HG02642 (cell line): ENCODE data around the gene TSPAN31.

Source experiments
- ATAC-seq: cut with Tn5 transposase; IDR thresholded peaks from one replicate; pipeline ENCODE4 v1.9.1; 2021; ENCODE audit warnings: mild to moderate bottlenecking; ENCODE audit not compliant: unreplicated experiment, poor library complexity

Gene TSPAN31

GRCh38 chr12:57751432-57751787 lies 6.6 kb downstream of the TSPAN31 start:
- no peak for ATAC-seq

DNA sequence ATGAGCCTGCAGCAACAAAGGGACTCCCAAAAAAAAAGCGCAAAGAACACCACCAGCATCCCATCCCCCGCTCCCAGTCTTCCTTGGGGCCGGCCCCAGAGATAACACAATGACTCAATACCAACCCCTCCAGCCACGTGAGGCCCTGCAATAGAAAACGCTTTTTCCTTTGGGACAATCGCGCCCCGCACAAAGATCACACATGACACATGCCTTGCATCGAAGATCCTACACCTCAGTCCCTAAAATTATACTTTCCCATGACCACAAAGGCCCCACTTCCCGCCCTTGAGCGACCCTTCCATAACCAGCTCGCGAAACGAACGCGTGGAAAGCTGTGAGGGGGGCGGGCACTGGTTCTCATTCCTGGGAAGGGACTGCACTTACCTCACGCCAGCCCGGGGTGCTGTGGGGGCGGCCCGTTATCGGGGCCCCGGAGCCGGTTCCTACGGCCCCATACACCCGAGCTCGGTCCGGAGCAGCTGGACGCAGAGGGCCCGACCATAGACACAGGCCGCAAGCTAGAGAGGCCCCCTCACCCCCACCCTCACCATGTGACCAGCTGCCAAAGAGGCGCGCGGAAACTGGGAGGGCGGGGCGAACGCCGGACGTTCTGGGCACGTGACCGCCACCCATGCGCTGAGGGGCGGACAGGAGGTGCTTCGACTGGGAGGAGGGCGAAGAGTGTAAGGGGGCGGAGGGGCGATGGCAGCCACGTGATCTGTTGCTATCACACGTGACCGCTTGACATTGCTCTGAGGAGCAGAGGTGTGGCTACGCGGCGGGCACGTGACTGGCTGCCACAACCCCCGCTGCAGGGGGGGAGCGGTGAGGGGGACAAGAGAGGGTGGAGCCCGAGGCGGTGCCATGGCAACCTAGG lies 7.2 kb downstream of the TSPAN31 start, which contains the start of gene CDK4:
CDK4 (minus strand) TSS at position 523 of the 880 bp plus-strand sequence. CDS start 593 bp downstream, outside the sequence.
- ATAC-seq, result peak; percentile 82

GRCh38 chr12:57752668-57753000 lies 7.8 kb downstream of the TSPAN31 start:
- no peak for ATAC-seq

DNA sequence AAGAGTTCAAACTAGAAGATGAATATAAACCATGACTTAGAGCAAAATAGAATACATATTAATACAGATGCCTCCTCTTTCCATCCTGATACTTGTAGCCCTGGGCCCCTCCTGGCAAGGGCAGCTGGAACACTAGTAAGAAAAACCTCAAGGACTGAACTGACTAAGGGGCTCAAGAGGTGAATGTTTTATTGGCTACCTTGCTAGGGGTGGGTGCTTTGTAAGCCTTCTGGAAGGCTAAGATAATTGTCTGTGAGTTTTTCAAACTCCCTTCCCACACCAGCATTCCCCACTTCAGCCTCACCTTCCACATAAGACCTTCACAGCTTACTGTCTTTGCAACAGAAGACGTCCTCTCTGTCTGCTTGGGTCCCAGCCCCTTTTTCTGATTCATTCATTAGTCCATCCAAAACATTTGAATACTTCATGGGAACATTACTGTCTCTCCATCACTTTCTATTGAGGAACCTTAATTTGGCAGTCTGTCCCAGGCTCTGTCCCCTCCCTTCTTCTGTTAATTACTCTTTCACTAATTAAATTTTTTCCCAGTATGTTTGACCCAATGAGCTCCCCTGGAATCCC lies 9.0 kb downstream of the TSPAN31 start:
- no peak for ATAC-seq

- peak; percentile 34 for ATAC-seq
Measured at GRCh38 chr12:57754411-57755193, 9.8 kb downstream of the TSPAN31 start, which contains the start of gene MARCHF9. TSS of gene MARCHF9 (plus strand) at chr12:57755103. CDS start at chr12:57755529, 426 bp downstream.

- ATAC-seq, result no peak
Measured at GRCh38 chr12:57755194-57755453, 10.3 kb downstream of the TSPAN31 start.

- no peak for ATAC-seq
Measured at GRCh38 chr12:57755454-57756372, 10.9 kb downstream of the TSPAN31 start.

- peak; percentile 16 for ATAC-seq
Measured at GRCh38 chr12:57756406-57757341, 11.8 kb downstream of the TSPAN31 start.

DNA sequence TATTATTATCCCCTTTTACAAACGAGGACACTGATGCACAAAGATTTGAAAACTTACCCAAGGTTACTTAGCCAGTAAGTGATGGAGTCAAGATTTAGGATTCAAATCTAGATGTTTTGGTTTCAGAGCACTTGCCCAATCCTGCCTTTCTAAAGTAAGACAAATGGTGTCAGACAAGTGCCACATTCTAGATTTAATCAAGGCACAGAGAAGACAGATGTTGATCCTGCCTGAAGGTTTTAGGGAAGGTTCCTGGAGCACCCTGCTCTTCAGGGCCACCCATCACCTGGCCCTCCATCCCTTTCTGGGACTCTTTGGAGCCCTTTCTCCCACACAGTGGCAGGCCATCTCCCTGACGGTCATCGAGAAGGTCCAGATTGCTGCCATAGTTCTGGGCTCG lies 12.9 kb downstream of the TSPAN31 start:
- no peak for ATAC-seq

DNA sequence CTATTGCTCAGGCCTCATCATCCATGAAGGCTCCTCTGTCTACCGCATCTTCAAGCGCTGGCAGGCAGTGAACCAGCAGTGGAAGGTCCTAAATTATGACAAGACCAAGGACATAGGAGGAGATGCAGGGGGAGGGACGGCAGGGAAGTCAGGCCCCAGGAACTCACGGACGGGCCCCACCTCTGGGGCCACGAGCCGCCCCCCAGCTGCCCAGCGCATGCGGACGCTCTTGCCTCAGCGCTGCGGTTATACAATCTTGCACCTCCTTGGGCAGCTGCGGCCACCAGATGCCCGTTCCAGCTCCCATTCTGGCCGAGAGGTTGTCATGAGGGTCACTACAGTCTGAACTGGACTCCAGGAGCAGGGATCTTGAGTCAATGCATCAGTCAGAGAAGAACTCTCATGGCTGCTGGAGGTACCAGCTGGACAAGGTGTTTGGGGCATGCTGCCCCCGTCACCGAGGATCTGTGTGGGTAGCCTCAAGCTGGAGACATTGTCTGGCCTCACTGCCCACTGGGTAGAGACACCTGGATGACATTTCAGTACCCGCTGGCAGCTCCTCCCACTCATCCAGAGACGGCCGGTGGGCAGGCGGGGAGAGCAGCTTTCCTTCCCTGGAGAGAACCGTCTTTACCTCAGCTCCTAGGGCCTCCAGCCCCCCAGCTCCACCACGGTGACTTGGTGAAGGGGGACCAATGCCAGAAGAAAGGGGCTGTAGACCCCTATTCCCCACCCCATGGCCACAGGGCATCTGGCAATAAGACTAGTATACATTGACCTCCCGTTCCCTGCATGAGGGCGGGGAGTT lies 13.9 kb downstream of the TSPAN31 start:
- ATAC-seq, result no peak

GRCh38 chr12:57759360-57759980 lies 14.6 kb downstream of the TSPAN31 start:
- ATAC-seq, result no peak

GRCh38 chr12:57760347-57760982 lies 15.6 kb downstream of the TSPAN31 start:
- ATAC-seq, result no peak

DNA sequence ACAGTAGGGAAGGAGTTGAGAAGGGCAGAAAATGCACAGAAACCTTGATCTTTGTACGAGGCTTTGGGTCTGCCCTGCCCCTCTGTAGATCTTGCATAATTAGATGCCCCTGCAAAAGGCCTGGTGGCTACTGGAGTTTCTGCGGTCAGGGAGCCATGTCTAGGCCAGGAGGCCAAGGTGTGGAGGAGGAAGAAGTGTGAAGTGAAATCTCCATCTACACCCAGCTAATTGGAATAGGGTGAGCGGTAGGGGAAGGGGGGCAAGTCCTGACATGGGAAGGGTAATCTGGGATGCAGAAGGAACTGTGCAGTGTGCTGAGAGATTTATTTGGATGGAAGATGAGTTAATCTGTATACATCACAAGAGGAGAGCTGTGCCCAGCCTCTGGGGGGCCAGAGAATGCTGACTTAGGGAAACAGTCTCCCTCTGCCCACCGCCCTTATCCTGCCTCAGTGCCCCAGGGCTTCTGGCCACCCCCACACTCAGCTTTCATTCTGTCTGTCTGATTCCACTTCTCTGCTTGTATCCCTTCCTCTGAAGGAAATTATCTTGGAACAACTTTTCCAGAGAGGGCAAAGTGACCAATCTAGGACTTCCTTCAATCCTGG lies 16.7 kb downstream of the TSPAN31 start:
- ATAC-seq, result no peak

DNA sequence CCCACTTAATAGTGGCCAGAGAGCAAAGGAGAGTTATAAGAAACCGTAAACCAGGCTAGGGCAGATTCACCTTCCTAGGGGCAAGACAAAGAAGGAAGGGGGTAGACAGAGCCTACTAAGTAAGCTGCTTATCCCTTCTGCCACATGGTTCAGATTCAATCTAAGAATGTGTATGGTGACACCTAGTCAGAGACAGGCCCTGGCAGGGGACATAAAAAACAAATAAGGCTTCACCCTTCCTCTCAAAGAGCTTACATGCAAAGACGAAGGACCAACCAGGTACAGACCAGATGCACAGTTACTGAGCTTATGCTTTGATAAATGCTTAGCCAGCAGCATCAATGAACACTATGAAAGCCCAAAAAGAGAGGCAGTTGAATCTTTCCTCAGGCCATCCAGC lies 17.6 kb downstream of the TSPAN31 start:
- no peak for ATAC-seq

DNA sequence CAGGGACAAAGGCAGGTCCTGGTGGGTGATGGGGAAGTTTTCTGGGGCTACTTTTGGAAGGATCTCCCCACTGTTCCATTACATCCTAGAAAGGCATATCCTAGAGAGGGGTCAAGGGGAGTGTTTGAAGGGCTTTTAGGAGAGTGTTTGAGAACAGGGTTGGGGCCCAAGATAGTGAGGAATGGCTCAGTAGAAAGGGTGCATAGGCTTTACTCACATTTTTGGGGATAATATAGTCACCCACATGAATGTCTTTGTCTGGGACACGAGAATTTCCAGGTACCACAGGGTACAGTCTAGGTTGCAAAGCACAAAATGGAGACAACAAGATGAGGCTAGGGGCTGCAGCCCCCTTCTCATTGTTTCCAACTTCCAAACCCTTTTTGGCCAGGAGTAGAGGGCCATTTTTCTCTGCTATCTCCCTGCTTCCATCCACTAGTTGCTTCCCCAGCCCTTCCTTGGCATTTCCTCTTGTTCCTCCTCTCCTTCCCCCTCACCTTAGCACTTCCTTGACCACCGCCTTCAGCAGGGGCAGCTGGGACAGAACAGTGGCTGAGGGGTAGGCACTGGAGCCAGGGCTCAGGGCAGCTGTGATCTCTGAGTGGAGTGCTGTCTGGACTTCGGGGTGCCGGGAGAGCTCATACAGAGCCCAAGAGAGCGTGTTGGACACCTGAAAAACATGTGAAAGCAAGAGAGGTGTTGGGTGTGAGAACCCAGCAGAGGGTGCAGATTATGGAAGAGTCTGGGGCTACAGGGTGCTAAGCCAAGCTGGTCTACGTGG lies 19.2 kb downstream of the TSPAN31 start:
- ATAC-seq, result no peak

DNA sequence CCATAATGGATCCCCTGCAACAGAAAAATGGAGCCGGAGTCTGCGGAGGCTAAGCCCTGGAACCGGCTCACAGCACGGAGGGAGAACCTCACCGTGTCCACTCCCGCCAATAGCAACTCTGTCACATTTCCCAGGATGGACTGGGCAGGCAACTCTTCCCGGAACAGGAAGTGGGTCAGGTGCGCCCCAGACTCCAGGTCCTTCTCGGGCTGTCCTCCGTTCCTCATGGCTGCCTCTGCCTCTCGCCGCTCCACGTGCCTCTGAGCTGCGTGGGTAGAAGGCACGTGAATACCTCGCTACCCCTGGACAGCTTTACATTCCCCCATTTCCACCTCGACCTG lies 19.8 kb downstream of the TSPAN31 start:
- ATAC-seq, result peak; percentile 3
